ENCODE data around the gene BCLAF1. TPM values are rescaled to one million over a fixed set of nuclear protein-coding genes. Genes with fewer than 3 reads are reported as not detected.
A peak's percentile ranks its signal among the peaks of the same experiment; 100 is the strongest.

Gene BCLAF1
- polyA plus RNA-seq (2011; rRNA removed) (39.1 and 79.2 TPM in 2 replicates), polyA minus RNA-seq (2011; rRNA and poly(A)+ RNA removed) (52.9 and 56.3 TPM in 2 replicates)

- POLR2A ChIA-PET: interaction anchor here (0.6 to 1.2 kb wide), 6 partner anchors 9 to 791 kb away, joined by 3 to 5 read pairs (median 3); no protein-coding TSS in a partner anchor
- CTCF ChIA-PET: interaction anchor here (0.5 to 1.7 kb wide), 10 partner anchors 11 to 784 kb away, joined by 3 to 5 read pairs (median 3); partner anchors contain the start of gene MAP3K5
Observed at GRCh38 chr6:136289579-136290409, at the start of gene BCLAF1. Gene BCLAF1 (minus strand): TSS chr6:136289846. CDS start chr6:136279866, 9,980 bp downstream.

GRCh38 chr6:136338486-136338885, 48.8 kb upstream of the BCLAF1 start:
- ChIA-PET POLR2A (interaction anchor here (0.8 kb wide), 1 partner anchor 49 kb away, joined by 4 read pairs; the partner anchor contains the start of gene BCLAF1), CTCF (interaction anchor here (1.9 kb wide), 1 partner anchor 212 kb away, joined by 4 read pairs; the partner anchor contains the start of gene MAP7)
- TF ChIP-seq CTCF (IDR thresholded peaks at IDR 0.05; ENCODE audit: insufficient read depth, low read depth, low read length): peak; percentile 13; the same call in 1 of the 2 replicates
- Histone ChIP-seq H3K4me3 (ENCODE audit: low read depth, low read length) (no peak overlapping the region), H3K27me3 (ENCODE audit: control insufficient read depth, insufficient read depth, low read length) (no peaks in the 10 kb centered on the region), H3K36me3 (ENCODE audit: control insufficient read depth, insufficient read depth, low read length) (no peaks in the 10 kb centered on the region)
- DNase-seq (ENCODE audit: low read depth): no peak

More at GRCh38 chr6:136289579-136290409, at the start of gene BCLAF1:
- DNase-seq (ENCODE audit: low read depth): peak; percentile 97
- Histone ChIP-seq H3K27me3 (ENCODE audit: control insufficient read depth, insufficient read depth, low read length) (no peaks in the 10 kb centered on the region), H3K36me3 (ENCODE audit: control insufficient read depth, insufficient read depth, low read length) (no peaks in the 10 kb centered on the region), H3K4me3 (ENCODE audit: low read depth, low read length) (peak within 1 kb of the TSS; percentile 78)
- no peak for TF ChIP-seq CTCF (IDR thresholded peaks at IDR 0.05; ENCODE audit: insufficient read depth, low read depth, low read length)

- no peak for TF ChIP-seq CTCF (IDR thresholded peaks at IDR 0.05; ENCODE audit: insufficient read depth, low read depth, low read length)
- H3K27me3 ChIP-seq (ENCODE audit: control insufficient read depth, insufficient read depth, low read length): no peaks in the 10 kb centered on the region
- no peak for DNase-seq (ENCODE audit: low read depth)
- POLR2A ChIA-PET: no interaction called here
- H3K4me3 ChIP-seq (ENCODE audit: low read depth, low read length): no peak overlapping the region
- H3K36me3 ChIP-seq (ENCODE audit: control insufficient read depth, insufficient read depth, low read length): no peaks in the 10 kb centered on the region
- CTCF ChIA-PET: interaction anchor here (1.2 kb wide), 1 partner anchor 20 kb away, joined by 4 read pairs; no protein-coding TSS in a partner anchor
Observed at GRCh38 chr6:136337606-136338005, 48.0 kb upstream of the BCLAF1 start.

- H3K36me3 ChIP-seq (ENCODE audit: control insufficient read depth, insufficient read depth, low read length): no peaks in the 10 kb centered on the region
- no peak overlapping the region for H3K4me3 ChIP-seq (ENCODE audit: low read depth, low read length)
- CTCF ChIA-PET: interaction anchor here (1.2 kb wide), 1 partner anchor 20 kb away, joined by 4 read pairs; no protein-coding TSS in a partner anchor
- POLR2A ChIA-PET: no interaction called here
- no peak for TF ChIP-seq CTCF (IDR thresholded peaks at IDR 0.05; ENCODE audit: insufficient read depth, low read depth, low read length)
- no peaks in the 10 kb centered on the region for H3K27me3 ChIP-seq (ENCODE audit: control insufficient read depth, insufficient read depth, low read length)
- no peak for DNase-seq (ENCODE audit: low read depth)
Observed at GRCh38 chr6:136337121-136337520, 47.5 kb upstream of the BCLAF1 start.

GRCh38 chr6:136335736-136336363, 46.2 kb upstream of the BCLAF1 start:
- no peak for TF ChIP-seq CTCF (IDR thresholded peaks at IDR 0.05; ENCODE audit: insufficient read depth, low read depth, low read length)
- ChIA-PET POLR2A (no interaction called here), CTCF (no interaction called here)
- Histone ChIP-seq H3K36me3 (ENCODE audit: control insufficient read depth, insufficient read depth, low read length) (no peaks in the 10 kb centered on the region), H3K4me3 (ENCODE audit: low read depth, low read length) (no peak overlapping the region), H3K27me3 (ENCODE audit: control insufficient read depth, insufficient read depth, low read length) (no peaks in the 10 kb centered on the region; the same call in 1 of the 2 replicates)
- no peak for DNase-seq (ENCODE audit: low read depth)
